ENCODE results near the gene SLC6A6.

The SLC6A6 gene

GRCh38 chr3:14379843-14380242 lies 22.6 kb upstream of the SLC6A6 start:
- TF ChIP-seq TAF1 (IDR thresholded peaks at IDR 0.05; ENCODE audit: low read depth, low read length) (no peak), POLR2AphosphoS5 (IDR thresholded peaks at IDR 0.05; ENCODE audit: low read depth, low read length) (no peak), POU2F2 (IDR thresholded peaks at IDR 0.05; ENCODE audit: low read depth, low read length) (no peak), POLR2A (IDR thresholded peaks at IDR 0.05; ENCODE audit: low read depth, low read length) (no peak), PAX5 (IDR thresholded peaks at IDR 0.05; ENCODE audit: insufficient read depth, low read length, severe bottlenecking) (no peak), SPI1 (IDR thresholded peaks at IDR 0.05; ENCODE audit: low read depth, low read length) (no peak)

GRCh38 chr3:14386254-14386653 lies 16.2 kb upstream of the SLC6A6 start:
- FAIRE-seq (no peak), DNase-seq (ENCODE audit: insufficient read length, low spot score) (no peak)
- TF ChIP-seq POU2F2 (IDR thresholded peaks at IDR 0.05; ENCODE audit: low read depth, low read length) (no peak), SPI1 (IDR thresholded peaks at IDR 0.05; ENCODE audit: low read depth, low read length) (no peak), POLR2AphosphoS5 (IDR thresholded peaks at IDR 0.05; ENCODE audit: low read depth, low read length) (no peak), POLR2A (IDR thresholded peaks at IDR 0.05; ENCODE audit: low read depth, low read length) (no peak), PAX5 (IDR thresholded peaks at IDR 0.05; ENCODE audit: insufficient read depth, low read length, severe bottlenecking) (no peak), TAF1 (IDR thresholded peaks at IDR 0.05; ENCODE audit: low read depth, low read length) (no peak)

More at GRCh38 chr3:14379843-14380242, 22.6 kb upstream of the SLC6A6 start:
- FAIRE-seq (no peak), DNase-seq (ENCODE audit: insufficient read length, low spot score) (no peak)

- TF ChIP-seq POLR2A (IDR thresholded peaks at IDR 0.05; ENCODE audit: low read depth, low read length), result no peak
- peak; percentile 49; the same call in 1 of the 2 replicates for TF ChIP-seq SPI1 (IDR thresholded peaks at IDR 0.05; ENCODE audit: low read depth, low read length)
- TF ChIP-seq POU2F2 (IDR thresholded peaks at IDR 0.05; ENCODE audit: low read depth, low read length), result no peak
- no peak for FAIRE-seq
- DNase-seq (ENCODE audit: insufficient read length, low spot score), result no peak
Measured at GRCh38 chr3:14388201-14388600, 14.2 kb upstream of the SLC6A6 start.

GRCh38 chr3:14389166-14389606 lies 13.2 kb upstream of the SLC6A6 start:
- FAIRE-seq (no peak), DNase-seq (ENCODE audit: insufficient read length, low spot score) (no peak)
- TF ChIP-seq TAF1 (IDR thresholded peaks at IDR 0.05; ENCODE audit: low read depth, low read length) (no peak), PAX5 (IDR thresholded peaks at IDR 0.05; ENCODE audit: insufficient read depth, low read length, severe bottlenecking) (no peak), POLR2AphosphoS5 (IDR thresholded peaks at IDR 0.05; ENCODE audit: low read depth, low read length) (no peak), SPI1 (IDR thresholded peaks at IDR 0.05; ENCODE audit: low read depth, low read length) (no peak), POU2F2 (IDR thresholded peaks at IDR 0.05; ENCODE audit: low read depth, low read length) (no peak), POLR2A (IDR thresholded peaks at IDR 0.05; ENCODE audit: low read depth, low read length) (no peak)

GRCh38 chr3:14389716-14390115 lies 12.7 kb upstream of the SLC6A6 start:
- FAIRE-seq, result no peak
- no peak for DNase-seq (ENCODE audit: insufficient read length, low spot score)
- no peak for TF ChIP-seq POLR2A (IDR thresholded peaks at IDR 0.05; ENCODE audit: low read depth, low read length)
- TF ChIP-seq POLR2AphosphoS5 (IDR thresholded peaks at IDR 0.05; ENCODE audit: low read depth, low read length), result no peak
- no peak for TF ChIP-seq POU2F2 (IDR thresholded peaks at IDR 0.05; ENCODE audit: low read depth, low read length)
- no peak for TF ChIP-seq PAX5 (IDR thresholded peaks at IDR 0.05; ENCODE audit: insufficient read depth, low read length, severe bottlenecking)
- TF ChIP-seq SPI1 (IDR thresholded peaks at IDR 0.05; ENCODE audit: low read depth, low read length), result no peak
- no peak for TF ChIP-seq TAF1 (IDR thresholded peaks at IDR 0.05; ENCODE audit: low read depth, low read length)

- TF ChIP-seq POLR2A (IDR thresholded peaks at IDR 0.05; ENCODE audit: low read depth, low read length) (no peak), SPI1 (IDR thresholded peaks at IDR 0.05; ENCODE audit: low read depth, low read length) (no peak), POLR2AphosphoS5 (IDR thresholded peaks at IDR 0.05; ENCODE audit: low read depth, low read length) (no peak), TAF1 (IDR thresholded peaks at IDR 0.05; ENCODE audit: low read depth, low read length) (no peak), PAX5 (IDR thresholded peaks at IDR 0.05; ENCODE audit: insufficient read depth, low read length, severe bottlenecking) (no peak), POU2F2 (IDR thresholded peaks at IDR 0.05; ENCODE audit: low read depth, low read length) (no peak)
- DNase-seq (ENCODE audit: insufficient read length, low spot score), result no peak
- no peak for FAIRE-seq
Measured at GRCh38 chr3:14391033-14391432, 11.4 kb upstream of the SLC6A6 start.

- no peak for DNase-seq (ENCODE audit: insufficient read length, low spot score)
- TF ChIP-seq POLR2A (IDR thresholded peaks at IDR 0.05; ENCODE audit: low read depth, low read length) (no peak), POU2F2 (IDR thresholded peaks at IDR 0.05; ENCODE audit: low read depth, low read length) (no peak), PAX5 (IDR thresholded peaks at IDR 0.05; ENCODE audit: insufficient read depth, low read length, severe bottlenecking) (no peak), POLR2AphosphoS5 (IDR thresholded peaks at IDR 0.05; ENCODE audit: low read depth, low read length) (no peak), SPI1 (IDR thresholded peaks at IDR 0.05; ENCODE audit: low read depth, low read length) (no peak), TAF1 (IDR thresholded peaks at IDR 0.05; ENCODE audit: low read depth, low read length) (no peak)
Measured at GRCh38 chr3:14392231-14392630, 10.2 kb upstream of the SLC6A6 start.

GRCh38 chr3:14392803-14393319 lies 9.5 kb upstream of the SLC6A6 start:
- TF ChIP-seq POLR2A (IDR thresholded peaks at IDR 0.05; ENCODE audit: low read depth, low read length), result no peak
- TF ChIP-seq POLR2AphosphoS5 (IDR thresholded peaks at IDR 0.05; ENCODE audit: low read depth, low read length), result no peak
- no peak for TF ChIP-seq TAF1 (IDR thresholded peaks at IDR 0.05; ENCODE audit: low read depth, low read length)
- no peak for TF ChIP-seq PAX5 (IDR thresholded peaks at IDR 0.05; ENCODE audit: insufficient read depth, low read length, severe bottlenecking)
- no peak for TF ChIP-seq POU2F2 (IDR thresholded peaks at IDR 0.05; ENCODE audit: low read depth, low read length)
- no peak for TF ChIP-seq SPI1 (IDR thresholded peaks at IDR 0.05; ENCODE audit: low read depth, low read length)
- DNase-seq (ENCODE audit: insufficient read length, low spot score) (no peak), FAIRE-seq (no peak)

More at GRCh38 chr3:14392231-14392630, 10.2 kb upstream of the SLC6A6 start:
- no peak for FAIRE-seq

- TF ChIP-seq SPI1 (IDR thresholded peaks at IDR 0.05; ENCODE audit: low read depth, low read length) (no peak), POU2F2 (IDR thresholded peaks at IDR 0.05; ENCODE audit: low read depth, low read length) (no peak), POLR2AphosphoS5 (IDR thresholded peaks at IDR 0.05; ENCODE audit: low read depth, low read length) (no peak), TAF1 (IDR thresholded peaks at IDR 0.05; ENCODE audit: low read depth, low read length) (no peak), PAX5 (IDR thresholded peaks at IDR 0.05; ENCODE audit: insufficient read depth, low read length, severe bottlenecking) (no peak), POLR2A (IDR thresholded peaks at IDR 0.05; ENCODE audit: low read depth, low read length) (no peak)
- DNase-seq (ENCODE audit: insufficient read length, low spot score), result no peak
- FAIRE-seq, result no peak
Measured at GRCh38 chr3:14393440-14394106, 8.8 kb upstream of the SLC6A6 start.
